Endothelial cell of umbilical vein (primary cell): ENCODE data around the gene ZRANB2.

Experiments used
- EZH2 ChIP-seq: IDR thresholded peaks from 2 replicates; pipeline ENCODE4 v1.6.1; 2012; ENCODE audit warnings: borderline replicate concordance, low read depth, mild to moderate bottlenecking, moderate library complexity, low read length, inconsistent platforms; ENCODE audit not compliant: severe bottlenecking
- JUN ChIP-seq: IDR thresholded peaks from 2 replicates; pipeline ENCODE4 v1.6.1; 2011; ENCODE audit warnings: borderline replicate concordance, low read depth; ENCODE audit not compliant: insufficient read length, insufficient read depth
- POLR2A ChIP-seq: IDR thresholded peaks from 2 replicates; pipeline ENCODE4 v1.6.1; 2012; ENCODE audit warnings: low read depth, mild to moderate bottlenecking, control low read depth, low read length
- POLR2AphosphoS5 ChIP-seq: IDR thresholded peaks from 2 replicates; pipeline ENCODE4 v1.6.1; 2012; ENCODE audit warnings: low read depth, mild to moderate bottlenecking, control low read depth, low read length, moderate library complexity; ENCODE audit not compliant: insufficient read depth
- TF ChIP-seq, protein P1 (sequence below), 2 donors: IDR thresholded peaks; 1 replicate in 1 of 2; 2 replicates in 1 of 2; pipeline ENCODE4 v1.5.1; 2011; ENCODE audit warnings: low read length in 2 of 2, mild to moderate bottlenecking in 2 of 2, moderate library complexity in 2 of 2, control low read depth in 1 of 2, inconsistent platforms in 1 of 2, low read depth in 1 of 2; ENCODE audit not compliant: insufficient read depth in 1 of 2; ENCODE audit errors: extremely low read depth in 1 of 2

DNA sequence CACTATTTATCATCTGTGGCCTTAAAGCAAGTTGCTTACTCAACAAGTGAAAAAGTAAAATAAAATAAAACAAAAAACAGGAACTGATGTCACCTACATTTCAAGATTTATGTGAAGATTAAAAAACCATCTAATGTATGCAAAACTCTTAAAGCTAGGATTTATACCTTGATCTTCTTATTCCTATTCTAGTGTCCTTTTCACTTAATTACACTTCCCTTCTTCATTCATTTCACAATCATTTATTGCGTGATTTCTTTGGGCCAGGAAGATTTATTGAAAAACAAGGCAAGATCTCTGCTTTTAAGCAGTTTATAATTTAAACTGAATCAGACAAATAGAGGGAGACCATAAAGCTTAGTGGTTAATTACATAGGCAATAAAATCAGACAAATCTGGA, 51.9 kb downstream of the ZRANB2 start:
- no peak for TF ChIP-seq EZH2
- TF ChIP-seq, protein P1, sequence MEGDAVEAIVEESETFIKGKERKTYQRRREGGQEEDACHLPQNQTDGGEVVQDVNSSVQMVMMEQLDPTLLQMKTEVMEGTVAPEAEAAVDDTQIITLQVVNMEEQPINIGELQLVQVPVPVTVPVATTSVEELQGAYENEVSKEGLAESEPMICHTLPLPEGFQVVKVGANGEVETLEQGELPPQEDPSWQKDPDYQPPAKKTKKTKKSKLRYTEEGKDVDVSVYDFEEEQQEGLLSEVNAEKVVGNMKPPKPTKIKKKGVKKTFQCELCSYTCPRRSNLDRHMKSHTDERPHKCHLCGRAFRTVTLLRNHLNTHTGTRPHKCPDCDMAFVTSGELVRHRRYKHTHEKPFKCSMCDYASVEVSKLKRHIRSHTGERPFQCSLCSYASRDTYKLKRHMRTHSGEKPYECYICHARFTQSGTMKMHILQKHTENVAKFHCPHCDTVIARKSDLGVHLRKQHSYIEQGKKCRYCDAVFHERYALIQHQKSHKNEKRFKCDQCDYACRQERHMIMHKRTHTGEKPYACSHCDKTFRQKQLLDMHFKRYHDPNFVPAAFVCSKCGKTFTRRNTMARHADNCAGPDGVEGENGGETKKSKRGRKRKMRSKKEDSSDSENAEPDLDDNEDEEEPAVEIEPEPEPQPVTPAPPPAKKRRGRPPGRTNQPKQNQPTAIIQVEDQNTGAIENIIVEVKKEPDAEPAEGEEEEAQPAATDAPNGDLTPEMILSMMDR (IDR thresholded peaks at IDR 0.05; ENCODE audit: extremely low read depth in 1 of 2, insufficient read depth in 1 of 2, low read depth in 1 of 2, low read length in 2 of 2), result no peak
- TF ChIP-seq POLR2AphosphoS5, result no peak
- TF ChIP-seq JUN, result no peak
- TF ChIP-seq POLR2A, result no peak
